Measurements from ENCODE around the gene TIGD1.
"Not testable (repeated sequence)": the region's sequence is repeated elsewhere in the genome, so short reads cannot be mapped to it uniquely, and the experiment has no call there.

Gene TIGD1

DNA sequence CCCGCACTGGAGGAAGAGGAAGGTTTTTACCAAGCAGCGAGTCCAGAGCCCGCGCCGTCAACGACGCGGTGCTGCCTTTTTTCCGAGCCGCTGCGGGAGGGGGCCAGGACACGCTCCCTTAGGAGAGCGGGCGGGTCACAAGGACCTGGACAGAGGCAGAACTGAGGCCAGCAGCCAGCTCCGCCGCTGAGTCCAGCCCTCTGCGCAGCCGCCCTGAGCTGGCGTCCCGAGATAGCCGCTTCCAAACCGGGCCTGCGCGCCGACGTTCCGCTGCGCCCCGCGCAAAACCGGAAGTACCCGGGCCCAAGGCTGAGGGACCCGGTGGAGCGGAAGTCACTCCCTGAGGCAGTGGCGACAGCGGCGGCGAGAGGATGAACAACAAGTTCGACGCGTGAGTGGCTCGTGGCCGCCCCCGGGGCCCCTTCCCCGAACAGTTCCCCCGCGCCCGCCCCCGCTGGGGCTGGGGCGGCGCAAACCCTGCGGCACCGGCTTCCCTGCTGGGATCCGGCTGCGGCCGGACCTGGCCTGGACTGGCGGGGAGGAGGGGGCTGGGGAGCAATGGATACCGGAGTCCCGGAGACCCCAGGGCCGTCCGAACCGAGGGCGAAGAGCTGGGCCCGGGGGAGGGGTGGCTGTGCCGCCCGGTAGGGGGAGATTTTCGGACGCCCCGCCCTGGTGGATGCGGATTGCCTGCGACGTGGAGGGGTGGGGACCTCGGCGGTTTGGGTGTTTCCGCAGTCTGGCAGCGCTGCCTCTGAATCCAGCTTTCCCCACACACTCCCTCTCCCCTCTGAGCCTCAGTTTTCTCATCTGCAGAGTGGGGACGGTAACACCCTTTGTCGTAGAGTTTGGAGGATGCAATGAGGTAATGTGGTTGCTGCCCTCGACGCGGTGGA lies at the start of gene TIGD1, which contains the start of gene EIF4E2:
Gene TIGD1, minus strand, starts transcription at position 204 of the 896 bp plus-strand sequence. CDS start 675 bp downstream, outside the sequence.
Gene EIF4E2, plus strand, starts transcription at position 336 of the 896 bp plus-strand sequence. Its CDS starts 36 bp downstream, at position 372.
- DNase-seq, result peak; percentile 67

DNA sequence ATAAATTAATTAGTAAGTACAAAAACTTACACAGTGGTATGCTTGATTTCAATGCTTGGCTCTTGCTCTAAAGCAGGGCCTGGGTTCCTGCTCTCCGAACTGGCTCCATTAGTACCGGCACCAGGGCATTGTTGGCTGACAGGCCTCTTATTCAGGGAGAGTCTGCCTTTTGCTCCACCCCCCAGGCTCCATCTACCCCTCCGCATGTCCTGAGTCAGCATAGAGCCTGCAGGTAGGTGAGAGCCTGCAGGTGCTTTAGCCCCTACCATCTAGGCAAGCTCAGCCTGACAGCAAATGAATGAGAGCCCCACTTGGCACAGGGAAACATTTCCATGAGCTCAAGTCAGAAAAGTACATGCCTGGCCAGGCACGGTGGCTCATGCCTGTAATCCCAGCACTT lies 47.9 kb upstream of the TIGD1 start:
- no peak for DNase-seq

DNA sequence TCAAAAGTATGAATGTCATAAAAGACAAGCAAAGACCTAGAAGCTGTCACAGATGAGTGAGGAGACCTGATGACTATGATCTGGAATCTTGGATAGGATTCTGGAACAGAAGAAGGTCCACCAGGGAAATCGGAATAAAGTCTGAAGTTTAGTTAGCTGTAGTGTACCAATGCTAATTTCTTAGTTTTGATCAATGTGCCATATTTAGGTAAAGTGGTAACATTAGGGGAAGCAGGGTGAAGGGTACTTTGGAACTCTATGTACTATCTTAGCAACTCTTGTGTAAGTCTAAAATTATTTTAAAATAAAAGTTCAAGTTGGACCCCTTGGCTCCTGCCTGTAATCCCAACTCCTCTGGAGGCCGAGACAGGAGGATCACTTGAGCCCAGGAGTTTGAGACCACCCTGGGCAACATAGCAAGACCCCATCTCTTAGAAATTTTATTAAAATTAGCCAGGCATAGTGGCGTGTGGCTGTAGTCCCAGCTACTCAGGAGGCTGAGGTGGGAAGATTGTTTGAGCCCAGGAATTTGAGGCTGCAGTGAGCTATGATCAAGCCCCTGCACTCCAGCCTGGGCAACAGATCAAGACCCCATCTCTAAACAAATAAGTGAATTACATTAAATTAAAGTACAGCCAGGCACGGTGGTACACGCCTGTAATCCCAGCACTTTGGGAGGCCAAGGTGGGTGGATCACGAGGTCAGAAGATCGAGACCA lies 47.2 kb upstream of the TIGD1 start:
- no peak for DNase-seq

DNA sequence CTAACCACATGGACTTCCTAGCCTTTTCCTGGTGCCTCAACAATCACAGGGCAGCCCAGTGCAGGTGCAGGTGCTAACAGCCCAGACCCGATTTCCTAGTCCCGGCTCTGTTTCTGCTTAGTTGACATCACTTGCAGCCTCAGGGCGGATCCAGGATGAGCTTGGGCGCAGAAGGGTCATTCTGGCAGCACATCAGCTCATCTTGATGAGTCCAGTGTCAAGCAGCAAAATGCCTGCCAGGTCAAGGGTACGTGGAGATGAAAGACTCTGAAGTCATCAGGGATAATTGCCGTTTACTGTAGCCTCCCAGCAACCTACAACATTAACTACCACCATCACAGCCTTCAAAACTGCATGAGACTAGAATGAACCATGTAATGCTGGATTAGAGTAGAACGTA lies 43.6 kb upstream of the TIGD1 start:
- DNase-seq, result no peak

- no peak for DNase-seq
These were observed 42.5 kb upstream of the TIGD1 start for GRCh38 chr2:232592772-232593395.

- peak; percentile 5 for DNase-seq
These were observed 38.6 kb upstream of the TIGD1 start for GRCh38 chr2:232588680-232589585.

DNA sequence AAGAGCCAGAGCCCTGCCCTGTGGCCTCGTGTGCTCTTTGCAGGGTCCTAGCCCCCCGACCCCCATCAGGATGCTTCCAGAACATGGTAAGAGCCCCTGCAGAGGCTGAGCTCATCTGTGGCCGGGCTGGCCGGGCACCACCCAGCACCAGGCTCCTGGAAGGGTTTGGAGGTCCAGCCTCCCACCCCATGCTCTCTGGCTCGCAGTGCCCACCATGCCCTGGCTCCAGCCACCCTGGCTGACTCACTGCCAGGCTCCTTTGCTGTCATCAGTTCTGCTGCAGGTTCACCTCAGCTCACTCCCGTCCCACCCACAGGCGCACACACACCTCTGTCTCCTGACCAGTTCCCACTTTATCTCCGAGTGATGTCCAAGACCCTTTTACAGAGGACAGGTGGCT lies 37.7 kb upstream of the TIGD1 start:
- DNase-seq, result no peak

DNA sequence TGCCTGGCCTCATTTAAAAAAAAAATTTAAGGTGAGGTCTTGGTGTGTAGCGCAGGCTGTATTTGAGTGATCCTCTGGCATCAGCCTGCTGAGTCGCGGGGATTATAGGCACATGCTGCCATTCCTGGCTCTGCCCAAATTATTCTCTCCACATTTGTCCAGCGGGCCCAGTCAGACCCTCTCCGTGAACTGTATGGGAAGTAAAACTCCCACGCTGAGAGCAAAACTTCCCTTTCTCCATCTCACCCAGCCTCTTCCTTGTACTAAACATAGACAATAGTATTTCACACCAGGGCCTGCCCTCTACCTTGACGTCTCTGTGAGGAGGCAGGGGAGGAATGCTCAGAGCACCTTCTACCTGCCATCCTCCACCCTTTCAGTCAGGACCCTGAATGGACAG lies 37.2 kb upstream of the TIGD1 start:
- DNase-seq, result no peak

DNA sequence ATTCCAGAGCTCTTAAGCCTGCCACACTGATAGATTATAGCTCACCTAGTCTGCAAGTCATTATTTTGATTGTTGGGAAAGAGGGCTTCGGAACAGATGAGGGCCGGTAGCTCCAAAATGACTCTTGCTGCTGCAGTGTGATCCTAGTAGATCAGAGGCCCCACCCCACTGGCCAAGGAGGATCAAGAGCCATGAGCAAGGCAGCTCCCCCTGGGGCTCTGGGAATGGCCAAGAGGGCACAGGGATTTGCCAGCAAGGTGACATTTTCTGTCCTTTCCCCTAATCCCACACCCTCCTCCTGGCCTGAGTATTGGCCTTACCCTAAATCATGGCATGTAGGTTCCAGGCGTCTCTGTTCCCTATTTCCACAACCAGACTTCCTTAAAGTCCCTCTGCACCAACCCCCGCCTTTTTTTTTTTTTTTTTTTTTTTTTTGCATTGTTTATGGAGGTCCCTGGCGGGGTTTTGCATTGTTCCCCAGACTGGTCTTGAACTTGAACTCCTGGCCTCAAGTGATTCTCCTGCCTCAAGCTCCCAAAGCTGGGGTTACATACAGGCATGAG lies 36.7 kb upstream of the TIGD1 start:
- no peak for DNase-seq

DNA sequence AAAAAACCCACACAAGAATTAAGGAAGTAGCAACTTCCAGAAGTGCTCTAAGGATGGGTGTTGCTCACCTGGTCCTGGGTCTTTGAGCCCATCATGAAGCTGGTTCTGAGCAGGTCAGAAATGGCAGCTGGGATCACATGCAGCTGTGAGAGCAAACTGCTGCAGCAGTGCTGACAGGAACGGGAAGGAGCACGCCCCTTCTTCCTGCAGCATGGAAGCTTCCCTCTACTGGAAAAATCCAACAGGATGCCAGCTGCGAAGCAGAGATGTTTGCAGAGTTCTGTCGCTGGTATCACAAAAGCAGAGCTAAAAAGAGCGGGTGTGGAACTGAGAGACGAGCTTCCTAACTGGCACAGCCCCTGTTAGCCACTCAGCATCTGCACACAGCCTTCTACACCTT lies 33.9 kb upstream of the TIGD1 start:
- DNase-seq, result no peak

GRCh38 chr2:232581725-232582124 lies 31.4 kb upstream of the TIGD1 start:
- no peak for DNase-seq

DNA sequence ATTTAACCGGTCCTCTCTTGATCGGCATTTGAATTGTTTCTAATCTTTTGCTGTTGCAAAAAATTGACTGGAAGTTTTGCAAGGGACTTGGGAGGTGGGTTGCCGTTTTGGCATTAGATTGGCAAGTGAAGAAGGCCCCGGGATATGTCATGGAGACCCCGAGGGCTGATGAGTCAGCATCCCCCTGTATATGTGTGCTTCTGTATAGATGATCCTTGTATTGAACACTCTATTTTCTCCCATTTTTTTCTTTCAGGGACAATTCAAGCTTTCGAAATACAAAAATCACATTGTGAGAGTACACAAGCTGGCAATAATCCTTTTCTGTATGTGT lies 30.3 kb upstream of the TIGD1 start:
- DNase-seq, result no peak

GRCh38 chr2:232578626-232579025 lies 28.3 kb upstream of the TIGD1 start:
- no peak for DNase-seq

GRCh38 chr2:232577841-232578240 lies 27.5 kb upstream of the TIGD1 start:
- DNase-seq, result no peak

DNA sequence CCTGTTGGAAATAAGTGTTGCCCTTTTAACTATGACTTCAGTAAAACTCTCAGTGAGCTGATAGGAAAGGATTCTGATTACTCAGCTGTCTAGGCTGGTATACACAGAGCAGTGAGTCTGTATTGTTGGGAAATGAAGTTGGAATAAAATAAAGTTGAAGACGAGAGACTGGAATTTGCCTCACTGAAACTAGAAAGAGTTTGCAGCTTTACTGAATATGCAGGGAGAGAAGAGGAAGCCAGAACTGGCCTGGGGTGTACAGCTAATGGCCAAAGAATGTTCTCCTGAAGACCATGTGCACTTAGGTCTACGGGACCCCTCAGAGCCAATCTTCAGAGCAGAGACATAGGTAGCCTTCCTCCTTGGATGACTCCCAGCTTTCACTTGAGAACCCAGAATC lies 26.6 kb upstream of the TIGD1 start:
- DNase-seq, result no peak

- DNase-seq, result no peak
These were observed 25.0 kb upstream of the TIGD1 start for GRCh38 chr2:232575404-232575746.

GRCh38 chr2:232574674-232575403 lies 24.5 kb upstream of the TIGD1 start:
- no peak for DNase-seq

- DNase-seq, result no peak
These were observed 23.5 kb upstream of the TIGD1 start for GRCh38 chr2:232573771-232574435.

GRCh38 chr2:232573042-232573441 lies 22.7 kb upstream of the TIGD1 start:
- DNase-seq, result no peak

GRCh38 chr2:232571026-232571474 lies 20.7 kb upstream of the TIGD1 start:
- DNase-seq, result no peak

GRCh38 chr2:232570481-232570880 lies 20.1 kb upstream of the TIGD1 start:
- DNase-seq, result not testable (repeated sequence)
